GM10248 (cell line): ENCODE measurements around the gene TNFRSF12A.

ENCODE experiments used
- CTCF ChIA-PET: fragments of 300-600 bp; sonication (Branson Sonifier 250); formaldehyde crosslinking; extraction: SDS; loops from one replicate; lab custom pipeline; 2021; ENCODE audit warnings: antibody characterized with exemption; lab: Yijun Ruan, JAX
- POLR2A ChIA-PET: fragments of 350-650 bp; sonication (Branson Sonifier 250); formaldehyde crosslinking; extraction: SDS; loops from one replicate; lab custom pipeline; 2020; ENCODE audit warnings: antibody characterized with exemption; lab: Yijun Ruan, JAX
- DNase-seq: peaks from one replicate; pipeline ENCODE4 v3.0.0; 2012; ENCODE audit errors: extremely low spot score
- TF ChIP-seq, protein P1 (sequence below): IDR thresholded peaks from 2 replicates; pipeline ENCODE4 v1.5.1; 2012; ENCODE audit warnings: mild to moderate bottlenecking, low read depth; ENCODE audit errors: extremely low read depth, missing control alignments, control extremely low read depth

The TNFRSF12A gene

GRCh38 chr16:3026609-3027488 lies 6.7 kb downstream of the TNFRSF12A start:
- CTCF ChIA-PET: interaction anchor here (1.1 to 15.9 kb wide), 16 partner anchors 8 to 142 kb away, joined by 3 to 231 read pairs (median 8); partner anchors contain the start of genes CLDN9, IL32, MMP25 and ZNF213
- DNase-seq: no peak

DNA sequence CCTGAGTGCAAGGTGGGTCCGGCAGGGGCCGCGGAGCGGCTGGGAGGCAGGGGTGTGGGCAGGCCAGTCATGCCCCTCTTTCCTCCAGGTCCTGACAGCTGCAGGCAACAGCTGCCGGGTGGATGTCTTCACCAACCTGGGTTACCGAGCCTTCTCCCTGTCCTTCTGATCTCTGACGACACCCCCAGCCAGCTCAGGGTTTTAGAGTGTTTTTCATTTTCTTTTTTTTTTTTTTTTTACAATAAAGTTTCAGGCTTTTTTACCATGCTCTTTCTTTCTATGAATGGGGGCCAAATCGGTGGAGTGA lies 7.3 kb downstream of the TNFRSF12A start:
- no peak for DNase-seq
- POLR2A ChIA-PET: no interaction called here
- CTCF ChIA-PET: interaction anchor here (1.1 to 15.9 kb wide), 24 partner anchors 8 to 141 kb away, joined by 3 to 231 read pairs (median 7); partner anchors contain the start of genes CLDN6, CLDN9, IL32 and MMP25
- TF ChIP-seq, protein P1, sequence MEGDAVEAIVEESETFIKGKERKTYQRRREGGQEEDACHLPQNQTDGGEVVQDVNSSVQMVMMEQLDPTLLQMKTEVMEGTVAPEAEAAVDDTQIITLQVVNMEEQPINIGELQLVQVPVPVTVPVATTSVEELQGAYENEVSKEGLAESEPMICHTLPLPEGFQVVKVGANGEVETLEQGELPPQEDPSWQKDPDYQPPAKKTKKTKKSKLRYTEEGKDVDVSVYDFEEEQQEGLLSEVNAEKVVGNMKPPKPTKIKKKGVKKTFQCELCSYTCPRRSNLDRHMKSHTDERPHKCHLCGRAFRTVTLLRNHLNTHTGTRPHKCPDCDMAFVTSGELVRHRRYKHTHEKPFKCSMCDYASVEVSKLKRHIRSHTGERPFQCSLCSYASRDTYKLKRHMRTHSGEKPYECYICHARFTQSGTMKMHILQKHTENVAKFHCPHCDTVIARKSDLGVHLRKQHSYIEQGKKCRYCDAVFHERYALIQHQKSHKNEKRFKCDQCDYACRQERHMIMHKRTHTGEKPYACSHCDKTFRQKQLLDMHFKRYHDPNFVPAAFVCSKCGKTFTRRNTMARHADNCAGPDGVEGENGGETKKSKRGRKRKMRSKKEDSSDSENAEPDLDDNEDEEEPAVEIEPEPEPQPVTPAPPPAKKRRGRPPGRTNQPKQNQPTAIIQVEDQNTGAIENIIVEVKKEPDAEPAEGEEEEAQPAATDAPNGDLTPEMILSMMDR: no peak

More at GRCh38 chr16:3026609-3027488, 6.7 kb downstream of the TNFRSF12A start:
- POLR2A ChIA-PET: no interaction called here
- TF ChIP-seq, protein P1: no peak

- TF ChIP-seq, protein P1: peak; percentile 96
- DNase-seq: peak; percentile 93
- ChIA-PET CTCF (interaction anchor here (0.7 to 15.9 kb wide), 27 partner anchors 9 to 160 kb away, joined by 3 to 231 read pairs (median 6); partner anchors contain the start of genes CLDN6, CLDN9, IL32 and MMP25), POLR2A (interaction anchor here (0.6 to 1.5 kb wide), 4 partner anchors 24 to 285 kb away, joined by 3 to 5 read pairs (median 4); no protein-coding TSS in a partner anchor)
Measured at GRCh38 chr16:3027983-3028715, 8.0 kb downstream of the TNFRSF12A start.

- POLR2A ChIA-PET: interaction anchor here (0.6 to 1.5 kb wide), 4 partner anchors 25 to 286 kb away, joined by 3 to 5 read pairs (median 4); no protein-coding TSS in a partner anchor
- TF ChIP-seq, protein P1: no peak
Measured at GRCh38 chr16:3028716-3029319, 8.7 kb downstream of the TNFRSF12A start.

GRCh38 chr16:3029491-3030221 lies 9.5 kb downstream of the TNFRSF12A start:
- CTCF ChIA-PET: interaction anchor here (0.7 to 15.9 kb wide), 13 partner anchors 8 to 991 kb away, joined by 3 to 231 read pairs (median 8); partner anchors contain the start of genes HCFC1R1, MMP25, THOC6 and TNFRSF12A

More at GRCh38 chr16:3028716-3029319, 8.7 kb downstream of the TNFRSF12A start:
- CTCF ChIA-PET: interaction anchor here (0.7 to 15.9 kb wide), 31 partner anchors 7 to 990 kb away, joined by 3 to 231 read pairs (median 6); partner anchors contain the start of genes CLDN6, CLDN9, HCFC1R1 and MMP25
- no peak for DNase-seq

More at GRCh38 chr16:3029491-3030221, 9.5 kb downstream of the TNFRSF12A start:
- TF ChIP-seq, protein P1: no peak
- DNase-seq: no peak
- POLR2A ChIA-PET: interaction anchor here (1.5 kb wide), 1 partner anchor 29 kb away, joined by 3 read pairs; no protein-coding TSS in a partner anchor
